NCI-H2171 treated with DMSO at 0.1 percent for 48 hours (cell line): ENCODE measurements around the gene FBXL12.
"Not testable (repeated sequence)": the region's sequence is repeated elsewhere in the genome, so short reads cannot be mapped to it uniquely, and the experiment has no call there.

Experiments used
- DNase-seq: peaks from one replicate; lab custom pipeline; 2025; lab: John Stamatoyannopoulos, UW

Gene FBXL12

GRCh38 chr19:9818734-9819595, at the start of gene FBXL12:
Gene FBXL12 (minus strand): TSS chr19:9819079. CDS start chr19:9818813, 266 bp downstream.
- DNase-seq = peak; percentile 99

GRCh38 chr19:9865732-9866501, 47.0 kb upstream of the FBXL12 start:
- DNase-seq = peak; percentile 76

GRCh38 chr19:9863759-9864158, 44.9 kb upstream of the FBXL12 start:
- no peak for DNase-seq

GRCh38 chr19:9862938-9863337, 44.1 kb upstream of the FBXL12 start:
- DNase-seq = no peak

GRCh38 chr19:9861503-9861902, 42.6 kb upstream of the FBXL12 start:
- no peak for DNase-seq

GRCh38 chr19:9860407-9860806, 41.5 kb upstream of the FBXL12 start:
- DNase-seq = no peak

- DNase-seq = no peak
Measured at GRCh38 chr19:9858766-9859165, 39.9 kb upstream of the FBXL12 start.

GRCh38 chr19:9857920-9858746, 39.3 kb upstream of the FBXL12 start:
- no peak for DNase-seq

GRCh38 chr19:9857076-9857721, 38.3 kb upstream of the FBXL12 start:
- DNase-seq = no peak

- DNase-seq = no peak
Measured at GRCh38 chr19:9856609-9857008, 37.7 kb upstream of the FBXL12 start.

GRCh38 chr19:9854282-9854846, 35.5 kb upstream of the FBXL12 start:
- DNase-seq = no peak

- DNase-seq = peak; percentile 98
Measured at GRCh38 chr19:9850235-9850959, 31.5 kb upstream of the FBXL12 start.

GRCh38 chr19:9849791-9850190, 30.9 kb upstream of the FBXL12 start:
- peak; percentile 67 for DNase-seq

- peak; percentile 89 for DNase-seq
Measured at GRCh38 chr19:9848762-9849161, 29.9 kb upstream of the FBXL12 start.

GRCh38 chr19:9848060-9848459, 29.2 kb upstream of the FBXL12 start:
- peak; percentile 56 for DNase-seq

GRCh38 chr19:9847087-9847671, 28.3 kb upstream of the FBXL12 start:
- peak; percentile 62 for DNase-seq

GRCh38 chr19:9843626-9844273, 24.9 kb upstream of the FBXL12 start:
- DNase-seq = not testable (repeated sequence)

GRCh38 chr19:9842834-9843625, 24.2 kb upstream of the FBXL12 start:
- DNase-seq = no peak

GRCh38 chr19:9839415-9839814, 20.5 kb upstream of the FBXL12 start:
- DNase-seq = peak; percentile 46
